WTC11 (cell line): Measurements from ENCODE around the gene ALDOC.

Experiments
- ATF1 ChIP-seq: sonication (generic); formaldehyde crosslinking; IDR thresholded peaks from 2 replicates; pipeline ENCODE4 v1.8.1; 2023; ENCODE audit warnings: mild to moderate bottlenecking, moderate library complexity, missing genetic modification reagents
- CBFB ChIP-seq: sonication (generic); formaldehyde crosslinking; IDR thresholded peaks from 2 replicates; pipeline ENCODE4 v1.8.1; 2022; ENCODE audit warnings: mild to moderate bottlenecking, low read depth, missing genetic modification reagents
- CREB1 ChIP-seq: sonication (generic); formaldehyde crosslinking; IDR thresholded peaks from 2 replicates; pipeline ENCODE4 v1.8.0; 2023; ENCODE audit warnings: mild to moderate bottlenecking, missing genetic modification reagents
- FOXJ3 ChIP-seq: sonication (generic); formaldehyde crosslinking; IDR thresholded peaks from 2 replicates; pipeline ENCODE4 v1.9.0; 2021; ENCODE audit warnings: missing genetic modification reagents, mild to moderate bottlenecking, borderline replicate concordance
- FOXK1 ChIP-seq: sonication (generic); formaldehyde crosslinking; IDR thresholded peaks from 2 replicates; pipeline ENCODE4 v1.8.0; 2022; ENCODE audit warnings: mild to moderate bottlenecking, moderate library complexity, missing genetic modification reagents
- GABPB1 ChIP-seq: sonication (generic); formaldehyde crosslinking; IDR thresholded peaks from 2 replicates; pipeline ENCODE4 v1.8.1; 2023; ENCODE audit warnings: mild to moderate bottlenecking, missing genetic modification reagents
- MYBL2 ChIP-seq: sonication (generic); formaldehyde crosslinking; IDR thresholded peaks from 2 replicates; pipeline ENCODE4 v1.8.1; 2023; ENCODE audit warnings: mild to moderate bottlenecking, moderate library complexity, missing genetic modification reagents
- SOX15 ChIP-seq: fragments of 250-450 bp; sonication (Bioruptor Pico); IDR thresholded peaks from 2 replicates; pipeline ENCODE4 v1.9.0; 2021; ENCODE audit warnings: mild to moderate bottlenecking
- TCF7 ChIP-seq: sonication (generic); formaldehyde crosslinking; IDR thresholded peaks from 2 replicates; pipeline ENCODE4 v1.8.0; 2022; ENCODE audit warnings: mild to moderate bottlenecking, low read depth, missing genetic modification reagents, moderate library complexity
- TF ChIP-seq, protein P1 (sequence below): fragments of 200-600 bp; IDR thresholded peaks from 2 replicates; pipeline ENCODE4 v1.8.0; 2022; ENCODE audit warnings: antibody characterized with exemption
- TF ChIP-seq, protein P2 (sequence below): sonication (generic); formaldehyde crosslinking; IDR thresholded peaks from 2 replicates; pipeline ENCODE4 v1.8.0; 2022; ENCODE audit warnings: mild to moderate bottlenecking, missing genetic modification reagents
- TF ChIP-seq, protein P3 (sequence below): sonication (generic); formaldehyde crosslinking; IDR thresholded peaks from 2 replicates; pipeline ENCODE4 v1.8.0; 2022; ENCODE audit warnings: mild to moderate bottlenecking, missing genetic modification reagents
- TF ChIP-seq, protein P4 (sequence below): sonication (generic); formaldehyde crosslinking; IDR thresholded peaks from 2 replicates; pipeline ENCODE4 v1.8.0; 2022; ENCODE audit warnings: mild to moderate bottlenecking, missing genetic modification reagents

DNA sequence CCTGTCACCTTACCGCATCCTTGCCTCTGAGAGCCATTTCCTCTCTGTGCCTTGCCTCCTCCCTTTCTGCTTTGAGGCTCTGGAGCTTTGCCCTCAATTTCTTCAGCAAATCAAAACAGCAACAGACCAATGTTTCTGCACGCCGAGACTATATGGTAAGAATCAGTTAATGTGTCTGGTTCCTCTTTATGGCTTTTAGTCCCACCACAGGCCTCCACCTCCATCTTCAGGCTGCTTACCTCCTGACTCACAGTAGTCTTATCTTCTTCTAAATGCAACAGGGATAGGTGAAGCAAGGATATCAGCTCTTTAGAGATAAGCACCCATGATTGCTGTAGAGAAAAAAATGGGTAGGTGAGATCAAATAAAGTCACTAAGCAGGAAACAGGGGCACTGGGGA is 9.2 kb upstream of the ALDOC start:
- TF ChIP-seq, protein P1, sequence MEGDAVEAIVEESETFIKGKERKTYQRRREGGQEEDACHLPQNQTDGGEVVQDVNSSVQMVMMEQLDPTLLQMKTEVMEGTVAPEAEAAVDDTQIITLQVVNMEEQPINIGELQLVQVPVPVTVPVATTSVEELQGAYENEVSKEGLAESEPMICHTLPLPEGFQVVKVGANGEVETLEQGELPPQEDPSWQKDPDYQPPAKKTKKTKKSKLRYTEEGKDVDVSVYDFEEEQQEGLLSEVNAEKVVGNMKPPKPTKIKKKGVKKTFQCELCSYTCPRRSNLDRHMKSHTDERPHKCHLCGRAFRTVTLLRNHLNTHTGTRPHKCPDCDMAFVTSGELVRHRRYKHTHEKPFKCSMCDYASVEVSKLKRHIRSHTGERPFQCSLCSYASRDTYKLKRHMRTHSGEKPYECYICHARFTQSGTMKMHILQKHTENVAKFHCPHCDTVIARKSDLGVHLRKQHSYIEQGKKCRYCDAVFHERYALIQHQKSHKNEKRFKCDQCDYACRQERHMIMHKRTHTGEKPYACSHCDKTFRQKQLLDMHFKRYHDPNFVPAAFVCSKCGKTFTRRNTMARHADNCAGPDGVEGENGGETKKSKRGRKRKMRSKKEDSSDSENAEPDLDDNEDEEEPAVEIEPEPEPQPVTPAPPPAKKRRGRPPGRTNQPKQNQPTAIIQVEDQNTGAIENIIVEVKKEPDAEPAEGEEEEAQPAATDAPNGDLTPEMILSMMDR, result no peak
- TF ChIP-seq GABPB1 (CRISPR knock-in tag), result no peak
- TF ChIP-seq CBFB (CRISPR knock-in tag), result no peak
- TF ChIP-seq, protein P2, sequence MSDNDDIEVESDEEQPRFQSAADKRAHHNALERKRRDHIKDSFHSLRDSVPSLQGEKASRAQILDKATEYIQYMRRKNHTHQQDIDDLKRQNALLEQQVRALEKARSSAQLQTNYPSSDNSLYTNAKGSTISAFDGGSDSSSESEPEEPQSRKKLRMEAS, result no peak
- TF ChIP-seq, protein P3, sequence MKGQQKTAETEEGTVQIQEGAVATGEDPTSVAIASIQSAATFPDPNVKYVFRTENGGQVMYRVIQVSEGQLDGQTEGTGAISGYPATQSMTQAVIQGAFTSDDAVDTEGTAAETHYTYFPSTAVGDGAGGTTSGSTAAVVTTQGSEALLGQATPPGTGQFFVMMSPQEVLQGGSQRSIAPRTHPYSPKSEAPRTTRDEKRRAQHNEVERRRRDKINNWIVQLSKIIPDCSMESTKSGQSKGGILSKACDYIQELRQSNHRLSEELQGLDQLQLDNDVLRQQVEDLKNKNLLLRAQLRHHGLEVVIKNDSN (CRISPR knock-in tag), result no peak
- TF ChIP-seq FOXJ3 (CRISPR knock-in tag), result no peak
- TF ChIP-seq TCF7 (CRISPR knock-in tag), result no peak
- TF ChIP-seq SOX15 (CRISPR knock-in tag), result no peak
- no peak for TF ChIP-seq ATF1 (CRISPR knock-in tag)
- TF ChIP-seq CREB1, result no peak
- TF ChIP-seq, protein P4, sequence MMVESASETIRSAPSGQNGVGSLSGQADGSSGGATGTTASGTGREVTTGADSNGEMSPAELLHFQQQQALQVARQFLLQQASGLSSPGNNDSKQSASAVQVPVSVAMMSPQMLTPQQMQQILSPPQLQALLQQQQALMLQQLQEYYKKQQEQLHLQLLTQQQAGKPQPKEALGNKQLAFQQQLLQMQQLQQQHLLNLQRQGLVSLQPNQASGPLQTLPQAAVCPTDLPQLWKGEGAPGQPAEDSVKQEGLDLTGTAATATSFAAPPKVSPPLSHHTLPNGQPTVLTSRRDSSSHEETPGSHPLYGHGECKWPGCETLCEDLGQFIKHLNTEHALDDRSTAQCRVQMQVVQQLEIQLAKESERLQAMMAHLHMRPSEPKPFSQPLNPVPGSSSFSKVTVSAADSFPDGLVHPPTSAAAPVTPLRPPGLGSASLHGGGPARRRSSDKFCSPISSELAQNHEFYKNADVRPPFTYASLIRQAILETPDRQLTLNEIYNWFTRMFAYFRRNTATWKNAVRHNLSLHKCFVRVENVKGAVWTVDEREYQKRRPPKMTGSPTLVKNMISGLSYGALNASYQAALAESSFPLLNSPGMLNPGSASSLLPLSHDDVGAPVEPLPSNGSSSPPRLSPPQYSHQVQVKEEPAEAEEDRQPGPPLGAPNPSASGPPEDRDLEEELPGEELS (CRISPR knock-in tag), result no peak
- no peak for TF ChIP-seq MYBL2
- TF ChIP-seq FOXK1 (CRISPR knock-in tag), result no peak
